GM18519 (cell line): ENCODE results near the gene CAMKMT.
A peak's percentile ranks its signal among the peaks of the same experiment; 100 is the strongest.

ENCODE experiments used
- ATAC-seq: cut with Tn5 transposase; IDR thresholded peaks from one replicate; pipeline ENCODE4 v1.9.1; 2021; ENCODE audit warnings: mild to moderate bottlenecking, moderate library complexity; ENCODE audit not compliant: unreplicated experiment, low FRiP score

CAMKMT gene

GRCh38 chr2:44718431-44718830 is 356.7 kb downstream of the CAMKMT start:
- no peak for ATAC-seq

GRCh38 chr2:44719562-44719961 is 357.8 kb downstream of the CAMKMT start:
- no peak for ATAC-seq

GRCh38 chr2:44722026-44722625 is 360.4 kb downstream of the CAMKMT start:
- no peak for ATAC-seq

- ATAC-seq = no peak
These were observed 362.2 kb downstream of the CAMKMT start for GRCh38 chr2:44723921-44724320.

GRCh38 chr2:44730593-44730992 is 368.8 kb downstream of the CAMKMT start:
- ATAC-seq = no peak

- peak; percentile 93 for ATAC-seq
These were observed 369.8 kb downstream of the CAMKMT start for GRCh38 chr2:44731505-44731904.

- ATAC-seq = no peak
These were observed 374.7 kb downstream of the CAMKMT start for GRCh38 chr2:44736270-44736942.

- no peak for ATAC-seq
These were observed 378.9 kb downstream of the CAMKMT start for GRCh38 chr2:44740678-44741077.

GRCh38 chr2:44741507-44741906 is 379.8 kb downstream of the CAMKMT start:
- ATAC-seq = no peak

GRCh38 chr2:44742057-44742456 is 380.3 kb downstream of the CAMKMT start:
- no peak for ATAC-seq

- ATAC-seq = no peak
These were observed 381.7 kb downstream of the CAMKMT start for GRCh38 chr2:44743473-44743872.

- no peak for ATAC-seq
These were observed 383.5 kb downstream of the CAMKMT start for GRCh38 chr2:44744961-44745892.

- ATAC-seq = no peak
These were observed 384.4 kb downstream of the CAMKMT start for GRCh38 chr2:44745922-44746766.

- no peak for ATAC-seq
These were observed 385.3 kb downstream of the CAMKMT start for GRCh38 chr2:44746856-44747615.

- ATAC-seq = no peak
These were observed 386.0 kb downstream of the CAMKMT start for GRCh38 chr2:44747794-44748193.

- no peak for ATAC-seq
These were observed 390.2 kb downstream of the CAMKMT start for GRCh38 chr2:44751754-44752479.

- no peak for ATAC-seq
These were observed 391.0 kb downstream of the CAMKMT start for GRCh38 chr2:44752761-44753160.

- ATAC-seq = no peak
These were observed 392.0 kb downstream of the CAMKMT start for GRCh38 chr2:44753552-44754285.
